Activated T-cell treated with anti-CD3 and anti-CD28 coated beads for 48 hours (primary cell): ENCODE data around the gene EIF4A2.
"Not testable (repeated sequence)": the region's sequence is repeated elsewhere in the genome, so short reads cannot be mapped to it uniquely, and the experiment has no call there.

ENCODE experiments used
- DNase-seq: peaks from one replicate; pipeline ENCODE4 v3.0.0-alpha.2; 2020; ENCODE audit warnings: low read depth

Gene EIF4A2

GRCh38 chr3:186785495-186786018 is 2.2 kb downstream of the EIF4A2 start:
- DNase-seq = no peak

- no peak for DNase-seq
Measured at GRCh38 chr3:186786922-186787321, 3.5 kb downstream of the EIF4A2 start.

GRCh38 chr3:186787642-186788481 is 4.5 kb downstream of the EIF4A2 start:
- DNase-seq = no peak

- no peak for DNase-seq
Measured at GRCh38 chr3:186788482-186789370, 5.3 kb downstream of the EIF4A2 start.

- no peak for DNase-seq
Measured at GRCh38 chr3:186789554-186790260, 6.3 kb downstream of the EIF4A2 start.

GRCh38 chr3:186790261-186790981 is 7.0 kb downstream of the EIF4A2 start:
- DNase-seq = no peak

- no peak for DNase-seq
Measured at GRCh38 chr3:186798239-186798874, 15.0 kb downstream of the EIF4A2 start.

GRCh38 chr3:186800285-186800684 is 16.9 kb downstream of the EIF4A2 start:
- DNase-seq = no peak

- no peak for DNase-seq
Measured at GRCh38 chr3:186802701-186803100, 19.3 kb downstream of the EIF4A2 start.

GRCh38 chr3:186803447-186803846 is 20.1 kb downstream of the EIF4A2 start:
- DNase-seq = not testable (repeated sequence)

GRCh38 chr3:186806089-186807055 is 23.0 kb downstream of the EIF4A2 start, which contains the start of gene RFC4:
Gene RFC4, minus strand, starts transcription at chr3:186806482. Its CDS starts 1,769 bp downstream, at chr3:186804713.
- peak; percentile 85 for DNase-seq

GRCh38 chr3:186807231-186807630 is 23.9 kb downstream of the EIF4A2 start:
- no peak for DNase-seq

GRCh38 chr3:186810336-186810996 is 27.1 kb downstream of the EIF4A2 start:
- DNase-seq = no peak

GRCh38 chr3:186811313-186811712 is 27.9 kb downstream of the EIF4A2 start:
- not testable (repeated sequence) for DNase-seq

GRCh38 chr3:186814100-186814499 is 30.7 kb downstream of the EIF4A2 start:
- DNase-seq = no peak

GRCh38 chr3:186815435-186815834 is 32.1 kb downstream of the EIF4A2 start:
- no peak for DNase-seq

GRCh38 chr3:186818516-186818915 is 35.1 kb downstream of the EIF4A2 start:
- DNase-seq = no peak

GRCh38 chr3:186818956-186819355 is 35.6 kb downstream of the EIF4A2 start:
- no peak for DNase-seq
